Pancreas (tissue), 10 donors: Measurements from ENCODE around the gene LRP5. TPM values are rescaled to one million over a fixed set of nuclear protein-coding genes. Genes with fewer than 3 reads are reported as not detected.

Experiments used
- ATAC-seq, 4 donors: fragments of 200-7000 bp; cut with Tn5 transposase; one replicate each; pipeline versions ENCODE4 v1.8.0 to v1.9.1; 2020; ENCODE audit warnings: mild to moderate bottlenecking in 4 of 4, moderate library complexity in 4 of 4
- DNase-seq, 6 donors: peaks; one replicate each; pipeline ENCODE4 v3.0.0-alpha.2; 2020
- FAIRE-seq: peaks from 2 replicates; lab custom pipeline; 2012; peaks lifted over from hg19 to GRCh38; lab: Jason Lieb, UNC
- H3K27ac ChIP-seq, 4 donors: fragments of 200-600 bp; sonication (generic); 1 replicate in 3 of 4; 2 replicates in 1 of 4; pipeline versions ENCODE4 v1.5.0 to v1.8.0; 2020
- H3K27me3 ChIP-seq, 4 donors: fragments of 200-600 bp; one replicate each; pipeline ENCODE4 v1.8.0; 2021
- H3K36me3 ChIP-seq, 3 donors: fragments of 200-600 bp; sonication (generic) in 1 of 3; one replicate each; pipeline versions ENCODE4 v1.5.0 to v1.8.0; 2020 to 2021
- H3K4me1 ChIP-seq, 3 donors: fragments of 200-600 bp; one replicate each; pipeline ENCODE4 v1.8.0; 2021
- H3K4me3 ChIP-seq, 4 donors: fragments of 200-600 bp; sonication (generic) in 2 of 4; one replicate each; pipeline versions ENCODE4 v1.5.0 to v1.8.0; 2020 to 2021
- H3K9me3 ChIP-seq, 4 donors: fragments of 200-600 bp; one replicate each; pipeline ENCODE4 v1.8.0; 2021
- WGBS, 2 donors: extraction: QIAGEN DNeasy Blood & Tissue Kit; methylation state at CpG; one replicate each; pipeline ENCODE4 v1.1.7; 2013; 5-methylcytosine and 5-hydroxymethylcytosine counted together
- intact Hi-C, 3 donors: fragments of 100-400 bp; cut with DNase I; formaldehyde crosslinking; loops; one replicate each; pipeline versions ENCODE4 v1.11.1 to v1.14.2; 2022
- polyA plus RNA-seq, 2 donors: library from polyadenylated mRNA; stranded (reverse); fragments of 200-250 nt; gene quantifications; one replicate each; pipeline ENCODE4 v1.2.3, GENCODE V29; 2013
- total RNA-seq, 6 donors: library from RNA; stranded (reverse); fragmentation: NEBNext Ultra II Directional in 4 of 6; extraction: Animal tissue kit (Norgen Biotek cat#: 25700) in 4 of 6; gene quantifications; one replicate each; pipeline versions ENCODE4 v1.2.1 to v1.2.4, GENCODE V29; 2021 to 2023
- TF ChIP-seq, protein P1 (sequence below), 4 donors: fragments of 200-600 bp; sonication (generic) in 3 of 4; IDR thresholded peaks; one replicate each; pipeline versions ENCODE4 v1.5.0 to v1.8.0; 2021; ENCODE audit warnings: antibody characterized with exemption in 4 of 4
- donor health status: healthy with polysubstance abuse.
- donor health status: DM: no; HTN: no; CAD: no; lungs with moderate emphysema.
- donor health status: DM: no; HTN: no; CAD: no.
- donor health status: control.
- donor health status: control.
- donor health status: Bipolar disorder and iron deficiency.
- donor health status: DM: yes; HTN: yes; CAD: no.
- donor health status: DM: no; HTN: no; CAD: no.
- donor health status: DM: no; HTN: no; CAD: no.
- donor health status: DM: yes; HTN: yes; CAD: no.

The LRP5 gene
- total and polyA plus RNA-seq, 8 donors, result 27.4 to 62.8 (median 32.5) TPM

GRCh38 chr11:68333173-68333572 is 20.8 kb downstream of the LRP5 start:
- no peak for FAIRE-seq
- no peak for DNase-seq
- no peak for ATAC-seq
- intact Hi-C loops, result no loop called here
- H3K27me3 ChIP-seq, result no peaks in the 10 kb centered on the region
- peaks cover 0 to 9% (median 9%) of the 10 kb centered on the region in 3 donors for H3K4me1 ChIP-seq
- no peaks in the 10 kb centered on the region for H3K36me3 ChIP-seq
- TF ChIP-seq, protein P1, sequence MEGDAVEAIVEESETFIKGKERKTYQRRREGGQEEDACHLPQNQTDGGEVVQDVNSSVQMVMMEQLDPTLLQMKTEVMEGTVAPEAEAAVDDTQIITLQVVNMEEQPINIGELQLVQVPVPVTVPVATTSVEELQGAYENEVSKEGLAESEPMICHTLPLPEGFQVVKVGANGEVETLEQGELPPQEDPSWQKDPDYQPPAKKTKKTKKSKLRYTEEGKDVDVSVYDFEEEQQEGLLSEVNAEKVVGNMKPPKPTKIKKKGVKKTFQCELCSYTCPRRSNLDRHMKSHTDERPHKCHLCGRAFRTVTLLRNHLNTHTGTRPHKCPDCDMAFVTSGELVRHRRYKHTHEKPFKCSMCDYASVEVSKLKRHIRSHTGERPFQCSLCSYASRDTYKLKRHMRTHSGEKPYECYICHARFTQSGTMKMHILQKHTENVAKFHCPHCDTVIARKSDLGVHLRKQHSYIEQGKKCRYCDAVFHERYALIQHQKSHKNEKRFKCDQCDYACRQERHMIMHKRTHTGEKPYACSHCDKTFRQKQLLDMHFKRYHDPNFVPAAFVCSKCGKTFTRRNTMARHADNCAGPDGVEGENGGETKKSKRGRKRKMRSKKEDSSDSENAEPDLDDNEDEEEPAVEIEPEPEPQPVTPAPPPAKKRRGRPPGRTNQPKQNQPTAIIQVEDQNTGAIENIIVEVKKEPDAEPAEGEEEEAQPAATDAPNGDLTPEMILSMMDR (IDR thresholded peaks at IDR 0.05), result no peak
- no peaks in the 10 kb centered on the region for H3K9me3 ChIP-seq
- no peak overlapping the region for H3K4me3 ChIP-seq
- WGBS, 2 donors, result 68 to 74% methylated on average over 4 of the region's 4 CpGs
- H3K27ac ChIP-seq, result no peak overlapping the region

DNA sequence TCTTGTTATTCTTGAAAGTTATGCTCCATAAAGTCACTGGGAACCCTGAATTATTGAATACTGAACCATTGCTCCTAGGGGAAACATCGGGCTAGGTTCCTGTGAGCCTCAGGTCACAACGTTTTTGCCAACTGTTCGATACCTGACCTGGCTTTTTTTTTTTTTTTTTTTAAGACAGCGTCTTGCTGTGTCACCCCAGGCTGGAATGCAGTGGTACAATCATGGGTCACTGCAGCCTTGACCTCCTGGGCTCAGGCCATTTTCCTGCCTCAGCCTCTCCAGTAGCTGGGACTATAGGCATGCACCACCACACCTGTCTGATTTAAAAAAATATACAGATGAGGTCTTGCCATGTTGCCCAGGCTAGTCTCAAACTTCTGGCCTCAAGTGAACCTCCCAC is 22.5 kb downstream of the LRP5 start:
- intact Hi-C loops, result no loop called here
- WGBS, 2 donors, result 86 to 90% methylated on average over 4 of the region's 4 CpGs
- FAIRE-seq (no peak), ATAC-seq (no peak), DNase-seq (no peak)
- H3K36me3 ChIP-seq, result no peaks in the 10 kb centered on the region
- no peaks in the 10 kb centered on the region for H3K27me3 ChIP-seq
- no peak overlapping the region for H3K4me3 ChIP-seq
- H3K4me1 ChIP-seq, result peaks cover 0 to 9% (median 6%) of the 10 kb centered on the region in 3 donors
- H3K9me3 ChIP-seq, result no peaks in the 10 kb centered on the region
- H3K27ac ChIP-seq, result no peak overlapping the region
- TF ChIP-seq, protein P1 (IDR thresholded peaks at IDR 0.05), result no peak

GRCh38 chr11:68335683-68336082 is 23.3 kb downstream of the LRP5 start:
- DNase-seq, result no peak
- Histone ChIP-seq H3K36me3 (no peaks in the 10 kb centered on the region), H3K4me1 (peaks cover 0 to 6% (median 4%) of the 10 kb centered on the region in 3 donors), H3K9me3 (no peaks in the 10 kb centered on the region), H3K27ac (no peak overlapping the region), H3K4me3 (no peak overlapping the region), H3K27me3 (no peaks in the 10 kb centered on the region)
- WGBS, 2 donors, result 90 to 92% methylated on average over 8 of the region's 8 CpGs
- FAIRE-seq, result no peak
- TF ChIP-seq, protein P1 (IDR thresholded peaks at IDR 0.05), result no peak
- no peak for ATAC-seq
- intact Hi-C loops, result no loop called here

GRCh38 chr11:68336716-68337115 is 24.3 kb downstream of the LRP5 start:
- TF ChIP-seq, protein P1 (IDR thresholded peaks at IDR 0.05), result no peak
- Histone ChIP-seq H3K27me3 (no peaks in the 10 kb centered on the region), H3K9me3 (no peaks in the 10 kb centered on the region), H3K36me3 (no peaks in the 10 kb centered on the region), H3K4me3 (no peak overlapping the region), H3K27ac (no peak overlapping the region), H3K4me1 (peaks cover 0 to 8% (median 8%) of the 10 kb centered on the region in 3 donors)
- 80 to 83% methylated on average over 9 of the region's 9 CpGs for WGBS, 2 donors
- intact Hi-C loops, result no loop called here
- FAIRE-seq (no peak), ATAC-seq (no peak), DNase-seq (no peak)

DNA sequence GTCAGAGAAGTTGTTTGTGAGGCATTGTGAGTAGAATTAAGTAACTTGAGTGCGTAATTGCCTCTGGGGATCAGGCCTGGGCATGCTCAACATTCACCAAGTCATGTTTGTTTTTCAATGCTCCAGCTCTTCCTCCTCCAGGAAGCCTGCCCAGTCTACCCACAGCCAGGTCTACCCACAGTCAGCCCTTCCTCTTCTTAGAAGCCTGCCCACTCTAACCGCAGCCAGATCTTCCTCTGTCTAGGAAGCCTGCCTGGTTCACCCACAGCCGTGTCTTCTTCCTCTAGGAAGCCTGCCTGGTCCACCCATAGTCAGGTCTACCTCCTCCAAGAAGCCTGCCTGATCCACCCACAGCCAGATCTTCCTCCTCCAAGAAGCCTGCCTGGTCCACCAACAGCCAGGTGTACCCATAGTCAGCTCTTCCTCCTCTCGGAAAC is 25.0 kb downstream of the LRP5 start:
- Histone ChIP-seq H3K9me3 (no peaks in the 10 kb centered on the region), H3K4me3 (no peak overlapping the region), H3K36me3 (no peaks in the 10 kb centered on the region), H3K27me3 (no peaks in the 10 kb centered on the region), H3K27ac (no peak overlapping the region), H3K4me1 (peaks cover 0 to 10% (median 8%) of the 10 kb centered on the region in 3 donors)
- WGBS, 2 donors, result 82 to 86% methylated on average over 4 of the region's 4 CpGs
- TF ChIP-seq, protein P1 (IDR thresholded peaks at IDR 0.05), result no peak
- ATAC-seq (no peak), DNase-seq (no peak), FAIRE-seq (no peak)
- intact Hi-C loops, result no loop called here
